Subcutaneous adipose tissue (tissue), 4 donors: ENCODE measurements around the gene DUS3L. TPM values are rescaled to one million over a fixed set of nuclear protein-coding genes. Genes with fewer than 3 reads are reported as not detected.

Experiments used
- CTCF ChIP-seq: fragments of 450-650 bp; IDR thresholded peaks from one replicate; pipeline ENCODE4 v1.5.1; 2016; ENCODE audit warnings: low read depth, mild to moderate bottlenecking, control low read depth, antibody characterized with exemption, moderate library complexity
- total RNA-seq, 4 donors: library from RNA; depleted of rRNA; stranded (reverse); fragments of >200 nt; gene quantifications; one replicate each; pipeline ENCODE4 v1.1.0, GENCODE V29; 2016

The DUS3L gene
- total RNA-seq, 4 donors from 2014 or later: 19.4 to 25.1 (median 23.8) TPM

GRCh38 chr19:5792224-5792623, 1.3 kb upstream of the DUS3L start:
- TF ChIP-seq CTCF: no peak

DNA sequence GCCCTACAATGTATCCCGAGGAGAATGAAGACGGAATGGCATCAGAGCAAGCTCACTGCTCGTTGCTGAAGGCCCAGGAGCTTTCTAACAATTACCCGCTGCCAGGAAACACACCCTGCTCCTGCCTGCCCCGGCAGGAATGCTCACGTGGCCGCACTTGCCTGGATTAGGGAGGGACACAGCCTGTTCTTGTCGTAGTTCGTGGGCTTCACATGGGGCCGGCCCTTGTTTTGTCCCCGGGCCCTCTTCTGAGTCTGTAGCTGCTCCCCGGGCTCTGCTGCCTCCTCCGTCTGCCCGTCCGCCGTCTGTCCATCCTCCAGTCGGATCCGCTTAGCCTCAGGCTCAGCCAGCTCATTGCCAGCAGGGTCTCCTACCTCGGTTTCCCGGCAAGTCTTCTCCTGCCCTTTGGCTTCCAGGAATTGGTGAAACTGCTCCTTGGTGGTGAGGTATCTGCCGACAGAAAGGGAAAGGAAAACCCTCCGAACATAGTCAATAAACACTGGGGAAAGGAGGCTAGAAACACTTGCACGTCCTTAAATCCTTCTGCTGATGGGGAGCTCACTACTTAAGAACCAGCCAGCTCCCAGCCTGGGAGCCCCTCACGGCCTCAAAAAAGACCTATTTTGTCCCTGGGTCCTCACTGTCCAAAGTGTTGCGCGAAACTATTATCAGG, 941 bp downstream of the DUS3L start:
- no peak for TF ChIP-seq CTCF

- no peak for TF ChIP-seq CTCF
Measured at GRCh38 chr19:5789351-5789761, 1.6 kb downstream of the DUS3L start.

GRCh38 chr19:5788422-5788821, 2.5 kb downstream of the DUS3L start:
- no peak for TF ChIP-seq CTCF

- no peak for TF ChIP-seq CTCF
Measured at GRCh38 chr19:5787409-5788182, 3.4 kb downstream of the DUS3L start.

DNA sequence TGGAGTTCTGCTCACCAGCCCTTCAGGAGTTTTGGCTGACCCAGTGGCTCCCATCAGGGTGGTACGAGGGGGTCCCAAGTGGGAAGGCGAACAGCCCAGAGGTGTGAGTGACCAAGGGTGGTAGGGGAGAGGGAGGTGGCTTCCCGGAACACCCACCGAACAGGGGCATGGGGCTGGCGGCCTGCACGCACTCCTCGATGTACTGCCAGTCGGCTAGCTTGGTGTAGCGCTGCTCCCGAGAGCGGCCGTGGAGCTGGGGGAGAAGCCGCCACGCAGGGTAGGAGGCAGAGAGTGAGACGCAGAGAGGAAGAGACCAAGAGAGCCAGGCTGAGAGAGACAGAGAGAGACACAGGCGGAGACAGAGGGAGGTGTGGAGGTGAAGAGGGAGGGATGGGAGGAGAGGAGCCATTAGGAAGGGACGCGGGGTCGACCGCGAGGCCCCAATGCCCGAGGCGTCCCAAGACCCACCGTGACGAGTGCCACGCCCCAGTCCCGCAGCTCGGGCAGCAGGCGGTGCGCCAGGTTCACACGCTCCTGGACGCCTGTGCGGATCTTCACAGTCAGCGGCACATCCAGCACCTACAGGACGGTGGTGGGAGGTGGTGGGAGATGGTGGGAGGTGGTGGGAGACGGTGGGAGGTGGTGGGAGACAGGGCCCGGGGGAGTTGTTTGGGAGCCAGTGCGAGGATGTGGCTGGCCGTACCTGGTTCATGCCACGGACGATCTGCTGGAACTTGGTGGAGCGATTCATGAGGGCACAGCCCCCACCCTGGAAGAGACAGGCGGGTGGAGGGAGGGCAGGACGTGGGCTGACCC, 4.2 kb downstream of the DUS3L start:
- TF ChIP-seq CTCF: no peak

GRCh38 chr19:5785423-5785822, 5.5 kb downstream of the DUS3L start:
- TF ChIP-seq CTCF: no peak
